DOHH2 (cell line): ENCODE measurements around the gene C9orf85.

ENCODE experiments used
- H3F3A ChIP-seq: fragments of 200-600 bp; sonication (generic), shearing (Covaris generic); 2 replicates; pipeline ENCODE4 v1.6.0; 2016; ENCODE audit warnings: antibody characterized with exemption, mild to moderate bottlenecking; ENCODE audit not compliant: control insufficient read depth, insufficient read depth
- H3K27ac ChIP-seq: fragments of 200-600 bp; sonication (generic); 2 replicates; pipeline ENCODE4 v1.5.1; 2014; ENCODE audit warnings: low read depth, mild to moderate bottlenecking, low read length, moderate library complexity
- H3K27me3 ChIP-seq: fragments of 200-600 bp; sonication (generic); 2 replicates; pipeline ENCODE4 v1.6.1; 2014; ENCODE audit warnings: mild to moderate bottlenecking, low read length, mixed read lengths; ENCODE audit not compliant: control insufficient read depth
- H3K36me3 ChIP-seq: fragments of 200-600 bp; sonication (generic); 2 replicates; pipeline ENCODE4 v1.6.1; 2014; ENCODE audit warnings: mild to moderate bottlenecking, low read length, moderate library complexity, mixed read lengths; ENCODE audit not compliant: control insufficient read depth
- H3K4me1 ChIP-seq: fragments of 200-600 bp; sonication (generic); 2 replicates; pipeline ENCODE4 v1.6.1; 2014; ENCODE audit warnings: mild to moderate bottlenecking, low read length, mixed read lengths; ENCODE audit not compliant: control insufficient read depth
- H3K4me2 ChIP-seq: fragments of 200-600 bp; sonication (generic); 2 replicates; pipeline ENCODE4 v1.6.0; 2014; ENCODE audit warnings: mild to moderate bottlenecking, low read length, moderate library complexity
- H3K4me3 ChIP-seq: fragments of 200-600 bp; sonication (generic); 2 replicates; pipeline ENCODE4 v1.5.1; 2014; ENCODE audit warnings: mild to moderate bottlenecking, low read length, mixed read lengths
- H3K79me2 ChIP-seq: fragments of 200-600 bp; sonication (generic); 2 replicates; pipeline ENCODE4 v1.6.1; 2014; ENCODE audit warnings: mild to moderate bottlenecking, low read length, mixed read lengths; ENCODE audit not compliant: control insufficient read depth
- H3K9me2 ChIP-seq: fragments of 200-600 bp; sonication (generic); replicated peaks from 2 replicates; pipeline ENCODE4 v1.6.1; 2014; ENCODE audit warnings: mild to moderate bottlenecking, low read length, mixed read lengths; ENCODE audit not compliant: control insufficient read depth
- H3K9me3 ChIP-seq: fragments of 200-600 bp; sonication (generic); 2 replicates; pipeline ENCODE4 v1.6.1; 2014; ENCODE audit warnings: antibody characterized with exemption, low read length, mixed read lengths; ENCODE audit not compliant: control insufficient read depth, insufficient read depth
- H4K20me1 ChIP-seq: fragments of 200-600 bp; sonication (generic); 2 replicates; pipeline ENCODE4 v1.6.0; 2014; ENCODE audit warnings: low read depth, mild to moderate bottlenecking, antibody characterized with exemption, low read length, moderate library complexity; ENCODE audit not compliant: control insufficient read depth, insufficient read depth
- CTCF ChIP-seq: fragments of 200-600 bp; sonication (generic); IDR thresholded peaks from one replicate; pipeline ENCODE4 v1.5.1; 2014; ENCODE audit warnings: antibody characterized with exemption, mild to moderate bottlenecking, low read depth, low read length; ENCODE audit not compliant: poor library complexity, severe bottlenecking
- EZH2phosphoT487 ChIP-seq: fragments of 200-600 bp; sonication (generic); IDR thresholded peaks from 2 replicates; pipeline ENCODE4 v1.6.1; 2017; ENCODE audit warnings: borderline replicate concordance, mild to moderate bottlenecking, antibody characterized with exemption, low read length, moderate library complexity, mixed read lengths

C9orf85 gene

DNA sequence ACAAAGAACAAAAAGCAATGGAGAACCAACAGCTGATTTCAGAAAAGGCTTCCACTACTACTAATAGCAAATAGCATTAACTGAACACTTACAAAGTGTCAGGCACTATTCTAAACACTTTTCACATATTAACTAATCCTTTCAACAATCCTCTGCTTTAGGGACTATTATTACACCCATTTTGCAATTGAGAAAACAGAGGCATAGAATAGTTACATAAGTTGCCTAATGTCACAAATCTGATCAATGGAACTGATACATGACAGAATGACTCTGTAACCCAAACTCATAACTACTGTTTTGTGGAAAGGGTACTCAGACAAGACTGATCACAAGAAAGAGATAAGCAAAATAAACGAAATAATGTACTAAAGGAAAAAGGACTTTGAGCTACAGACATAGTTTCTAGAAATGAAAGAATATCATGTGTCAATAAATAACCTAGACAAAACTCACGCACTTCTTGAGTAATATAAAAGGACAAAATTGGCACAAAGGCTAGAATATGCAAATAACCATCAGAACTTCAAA, 31.7 kb upstream of the C9orf85 start:
- peaks cover 49% of the 10 kb centered on the region for H3K9me3 ChIP-seq
- 0 out of 2 replicates have a peak, but pooled peaks cover 5% of the 10 kb centered on the region for H4K20me1 ChIP-seq
- H3K27me3 ChIP-seq = no peaks in the 10 kb centered on the region
- peaks cover 61% of the 10 kb centered on the region for H3K4me1 ChIP-seq
- no peak overlapping the region for H3K4me2 ChIP-seq
- H3F3A ChIP-seq = 0 out of 2 replicates have a peak, but pooled peaks cover 1% of the 10 kb centered on the region
- TF ChIP-seq CTCF (no peak), EZH2phosphoT487 (no peak)
- no peak overlapping the region for H3K27ac ChIP-seq
- peaks cover 77% of the 10 kb centered on the region for H3K36me3 ChIP-seq
- H3K79me2 ChIP-seq = peaks cover 100% of the 10 kb centered on the region
- no peak overlapping the region; the same call in 1 of the 2 replicates for H3K4me3 ChIP-seq
- H3K9me2 ChIP-seq = no peaks in the 10 kb centered on the region

DNA sequence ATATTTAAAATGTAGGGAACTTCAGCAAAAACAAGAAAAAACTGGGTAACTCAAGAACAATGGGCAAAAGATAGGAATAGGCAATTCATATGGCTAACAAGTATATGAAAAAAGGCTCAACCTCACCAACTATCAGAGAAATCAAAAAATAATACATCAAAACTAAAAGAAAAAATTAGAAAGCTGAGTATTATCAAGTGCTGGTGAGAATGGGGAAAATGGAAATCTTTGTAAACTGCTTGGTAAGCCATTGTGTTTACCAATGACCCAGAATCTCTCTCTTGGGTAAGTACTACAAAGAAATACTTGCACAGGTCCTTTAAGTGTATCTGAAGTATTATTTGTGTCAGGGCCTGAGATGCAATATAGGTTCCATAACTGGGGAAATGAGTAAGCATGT, 27.4 kb upstream of the C9orf85 start:
- peaks cover 38% of the 10 kb centered on the region for H3F3A ChIP-seq
- H3K27ac ChIP-seq = peak overlapping the region; percentile 97
- no peak overlapping the region for H3K4me3 ChIP-seq
- H3K79me2 ChIP-seq = peaks cover 99% of the 10 kb centered on the region
- H3K4me1 ChIP-seq = peaks cover 69% of the 10 kb centered on the region
- peaks cover 57% of the 10 kb centered on the region for H3K36me3 ChIP-seq
- H3K27me3 ChIP-seq = no peaks in the 10 kb centered on the region
- peaks cover 40% of the 10 kb centered on the region for H3K9me3 ChIP-seq
- H3K4me2 ChIP-seq = no peak overlapping the region
- no peaks in the 10 kb centered on the region for H3K9me2 ChIP-seq
- no peaks in the 10 kb centered on the region for H4K20me1 ChIP-seq
- TF ChIP-seq CTCF = no peak
- TF ChIP-seq EZH2phosphoT487 = no peak

DNA sequence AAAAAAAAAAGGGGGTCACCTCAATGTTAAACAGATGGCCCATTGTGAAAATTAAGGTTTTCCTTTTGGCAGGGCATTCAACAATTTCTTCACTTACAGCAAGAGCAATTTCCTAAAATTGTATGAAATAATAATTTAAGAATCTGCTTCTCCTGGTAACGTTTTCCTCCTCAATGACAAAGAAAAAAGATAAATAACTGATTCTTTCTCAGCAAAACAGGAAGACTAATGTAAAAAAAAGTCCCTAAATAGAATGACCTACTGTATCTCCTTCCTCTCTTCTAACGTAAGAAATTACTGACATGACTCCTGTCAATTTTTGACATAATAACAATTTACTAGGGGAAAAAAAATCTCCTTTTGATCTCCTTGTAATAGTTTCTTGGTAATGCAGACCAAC, 26.0 kb upstream of the C9orf85 start:
- Histone ChIP-seq H3F3A (peaks cover 49% of the 10 kb centered on the region), H3K4me3 (peak overlapping the region; percentile 65), H3K9me2 (no peaks in the 10 kb centered on the region), H3K27ac (peak overlapping the region; percentile 97), H3K9me3 (peaks cover 26% of the 10 kb centered on the region), H4K20me1 (no peaks in the 10 kb centered on the region), H3K4me2 (peak overlapping the region; percentile 88), H3K4me1 (peaks cover 73% of the 10 kb centered on the region), H3K79me2 (peaks cover 99% of the 10 kb centered on the region), H3K27me3 (no peaks in the 10 kb centered on the region), H3K36me3 (peaks cover 51% of the 10 kb centered on the region)
- no peak for TF ChIP-seq CTCF
- TF ChIP-seq EZH2phosphoT487 = no peak
